ENCODE results near the gene ZNF124.

DNA sequence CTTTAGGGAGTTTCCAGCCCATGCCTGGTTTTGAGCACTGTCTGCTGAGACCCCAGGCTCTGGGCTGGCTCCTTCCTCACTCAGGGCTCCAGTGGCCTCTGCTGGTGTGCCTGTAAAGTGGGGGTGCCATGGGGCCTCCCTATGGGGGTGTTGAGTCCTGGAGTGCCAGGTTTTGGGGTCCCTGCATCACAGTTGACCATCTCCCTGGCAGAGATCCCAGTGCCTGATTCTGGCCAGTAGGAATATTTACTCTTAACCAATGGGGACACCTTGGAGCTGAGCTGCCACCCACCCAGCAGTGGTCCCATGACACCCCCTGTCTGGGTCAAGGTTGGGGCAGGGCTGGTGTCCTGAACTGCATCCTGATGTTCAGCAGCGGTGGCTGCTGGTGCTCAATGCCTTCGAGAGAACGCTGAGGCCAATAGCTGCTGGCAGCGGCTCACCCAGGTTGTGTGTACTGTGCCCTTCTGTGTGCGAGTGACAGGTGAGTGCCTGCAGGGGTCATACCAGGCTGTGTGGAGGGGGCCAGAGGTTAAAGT is 58.0 kb downstream of the ZNF124 start:
- TF ChIP-seq, protein P1, sequence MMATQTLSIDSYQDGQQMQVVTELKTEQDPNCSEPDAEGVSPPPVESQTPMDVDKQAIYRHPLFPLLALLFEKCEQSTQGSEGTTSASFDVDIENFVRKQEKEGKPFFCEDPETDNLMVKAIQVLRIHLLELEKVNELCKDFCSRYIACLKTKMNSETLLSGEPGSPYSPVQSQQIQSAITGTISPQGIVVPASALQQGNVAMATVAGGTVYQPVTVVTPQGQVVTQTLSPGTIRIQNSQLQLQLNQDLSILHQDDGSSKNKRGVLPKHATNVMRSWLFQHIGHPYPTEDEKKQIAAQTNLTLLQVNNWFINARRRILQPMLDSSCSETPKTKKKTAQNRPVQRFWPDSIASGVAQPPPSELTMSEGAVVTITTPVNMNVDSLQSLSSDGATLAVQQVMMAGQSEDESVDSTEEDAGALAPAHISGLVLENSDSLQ (IDR thresholded peaks at IDR 0.05), result no peak
- TF ChIP-seq L3MBTL2 (conservative IDR thresholded peaks at IDR 0.05), result no peak
- no peak for TF ChIP-seq FOXM1 (IDR thresholded peaks at IDR 0.05; ENCODE audit: borderline replicate concordance)
- TF ChIP-seq TARDBP (IDR thresholded peaks at IDR 0.05), result no peak
- no peak for TF ChIP-seq SP1 (IDR thresholded peaks at IDR 0.05)
- no peak for TF ChIP-seq LEF1 (IDR thresholded peaks at IDR 0.05; ENCODE audit: borderline replicate concordance)
- no peak for TF ChIP-seq HDGF (IDR thresholded peaks at IDR 0.05; ENCODE audit: borderline replicate concordance)
- TF ChIP-seq CTBP1 (IDR thresholded peaks at IDR 0.05; ENCODE audit: borderline replicate concordance), result no peak
- TF ChIP-seq SUZ12 (IDR thresholded peaks at IDR 0.05), result no peak
